ENCODE data around the gene SLC27A4.

SLC27A4 gene

GRCh38 chr9:128389395-128390149 lies 49.2 kb downstream of the SLC27A4 start:
- no peaks in the 10 kb centered on the region for H3K4me1 ChIP-seq
- H3K4me2 ChIP-seq = no peak overlapping the region
- H3K27ac ChIP-seq = no peak overlapping the region
- H3K9ac ChIP-seq = no peak overlapping the region
- H3K36me3 ChIP-seq = peaks cover 82 to 97% (median 92%) of the 10 kb centered on the region in 11 experiments
- peaks cover 6 to 97% (median 46%) of the 10 kb centered on the region in 11 experiments; a peak in 18 of 22 replicates for H4K20me1 ChIP-seq
- no peaks in the 10 kb centered on the region for H3K27me3 ChIP-seq
- H3K9me3 ChIP-seq (replicated peaks in 1 of 11) = no peaks in the 10 kb centered on the region
- TF ChIP-seq Cebpa-rat (IDR thresholded peaks at IDR 0.05) = no peak
- no peak overlapping the region for H3K4me3 ChIP-seq

- Histone ChIP-seq H3K4me2 (no peak overlapping the region), H3K4me3 (no peak overlapping the region), H3K9me3 (replicated peaks in 1 of 11) (no peaks in the 10 kb centered on the region), H4K20me1 (peaks cover 0 to 97% (median 39%) of the 10 kb centered on the region in 11 experiments; a peak in 15 of 22 replicates), H3K36me3 (peaks cover 75 to 90% (median 85%) of the 10 kb centered on the region in 11 experiments), H3K27ac (no peak overlapping the region), H3K4me1 (no peaks in the 10 kb centered on the region), H3K9ac (no peak overlapping the region), H3K27me3 (no peaks in the 10 kb centered on the region)
- TF ChIP-seq Cebpa-rat (IDR thresholded peaks at IDR 0.05) = no peak
These were observed 50.0 kb downstream of the SLC27A4 start for GRCh38 chr9:128390150-128390812.

GRCh38 chr9:128390813-128391711 lies 50.7 kb downstream of the SLC27A4 start:
- Histone ChIP-seq H3K36me3 (peaks cover 67 to 83% (median 77%) of the 10 kb centered on the region in 11 experiments), H3K27ac (no peak overlapping the region), H3K4me2 (no peak overlapping the region), H4K20me1 (peaks cover 0 to 90% (median 31%) of the 10 kb centered on the region in 11 experiments; a peak in 15 of 22 replicates), H3K4me3 (no peak overlapping the region), H3K9ac (no peak overlapping the region), H3K9me3 (replicated peaks in 1 of 11) (no peaks in the 10 kb centered on the region), H3K4me1 (no peaks in the 10 kb centered on the region), H3K27me3 (no peaks in the 10 kb centered on the region)
- no peak for TF ChIP-seq Cebpa-rat (IDR thresholded peaks at IDR 0.05)

GRCh38 chr9:128391956-128392301 lies 51.6 kb downstream of the SLC27A4 start:
- no peak overlapping the region for H3K9ac ChIP-seq
- no peaks in the 10 kb centered on the region for H3K9me3 ChIP-seq (replicated peaks in 1 of 11)
- H3K4me1 ChIP-seq = peaks cover 0 to 7% (median 6%) of the 10 kb centered on the region in 10 experiments; a peak in 19 of 20 replicates
- no peak overlapping the region for H3K27ac ChIP-seq
- H3K4me2 ChIP-seq = no peak overlapping the region
- H4K20me1 ChIP-seq = peaks cover 0 to 81% (median 22%) of the 10 kb centered on the region in 11 experiments; a peak in 13 of 22 replicates
- no peak for TF ChIP-seq Cebpa-rat (IDR thresholded peaks at IDR 0.05)
- H3K27me3 ChIP-seq = peaks cover 0 to 8% (median 0%) of the 10 kb centered on the region in 11 experiments; a peak in 4 of 22 replicates
- H3K36me3 ChIP-seq = peaks cover 59 to 74% (median 69%) of the 10 kb centered on the region in 11 experiments
- no peak overlapping the region for H3K4me3 ChIP-seq

GRCh38 chr9:128392302-128393144 lies 52.2 kb downstream of the SLC27A4 start:
- no peaks in the 10 kb centered on the region for H3K9me3 ChIP-seq (replicated peaks in 1 of 11)
- no peak overlapping the region for H3K9ac ChIP-seq
- no peak overlapping the region for H3K4me2 ChIP-seq
- peaks cover 0 to 14% (median 0%) of the 10 kb centered on the region in 11 experiments; a peak in 4 of 22 replicates for H3K27me3 ChIP-seq
- no peak overlapping the region for H3K27ac ChIP-seq
- H3K36me3 ChIP-seq = peaks cover 53 to 68% (median 63%) of the 10 kb centered on the region in 11 experiments
- no peak for TF ChIP-seq Cebpa-rat (IDR thresholded peaks at IDR 0.05)
- H3K4me1 ChIP-seq = peaks cover 0 to 13% (median 12%) of the 10 kb centered on the region in 10 experiments; a peak in 19 of 20 replicates
- no peak overlapping the region for H3K4me3 ChIP-seq
- peaks cover 0 to 75% (median 16%) of the 10 kb centered on the region in 11 experiments; a peak in 10 of 22 replicates for H4K20me1 ChIP-seq

GRCh38 chr9:128393145-128393775 lies 52.9 kb downstream of the SLC27A4 start:
- Histone ChIP-seq H3K9ac (no peak overlapping the region), H3K27ac (no peak overlapping the region), H3K4me3 (no peak overlapping the region), H3K4me2 (no peak overlapping the region), H3K36me3 (peaks cover 45 to 61% (median 55%) of the 10 kb centered on the region in 11 experiments), H4K20me1 (peaks cover 0 to 68% (median 15%) of the 10 kb centered on the region in 11 experiments; a peak in 10 of 22 replicates), H3K27me3 (peaks cover 0 to 16% (median 0%) of the 10 kb centered on the region in 11 experiments; a peak in 4 of 22 replicates), H3K4me1 (peaks cover 0 to 15% (median 14%) of the 10 kb centered on the region in 10 experiments; a peak in 19 of 20 replicates), H3K9me3 (replicated peaks in 1 of 11) (no peaks in the 10 kb centered on the region)
- no peak for TF ChIP-seq Cebpa-rat (IDR thresholded peaks at IDR 0.05)

GRCh38 chr9:128393970-128394369 lies 53.6 kb downstream of the SLC27A4 start:
- H3K36me3 ChIP-seq = peaks cover 38 to 53% (median 48%) of the 10 kb centered on the region in 11 experiments
- no peaks in the 10 kb centered on the region for H3K9me3 ChIP-seq (replicated peaks in 1 of 11)
- peaks cover 0 to 63% (median 12%) of the 10 kb centered on the region in 11 experiments; a peak in 10 of 22 replicates for H4K20me1 ChIP-seq
- peaks cover 0 to 15% (median 14%) of the 10 kb centered on the region in 10 experiments; a peak in 19 of 20 replicates for H3K4me1 ChIP-seq
- H3K27me3 ChIP-seq = peaks cover 0 to 16% (median 0%) of the 10 kb centered on the region in 11 experiments; a peak in 4 of 22 replicates
- no peak overlapping the region for H3K9ac ChIP-seq
- H3K4me3 ChIP-seq = no peak overlapping the region
- no peak overlapping the region for H3K4me2 ChIP-seq
- H3K27ac ChIP-seq = no peak overlapping the region
- TF ChIP-seq Cebpa-rat (IDR thresholded peaks at IDR 0.05) = no peak

Measured in BLaER1 treated with 17β-estradiol and CSF1 and Interleukin-3, amounts not matched to agents 10 nM and 100 nM (cell line).